Gastrocnemius medialis (tissue), 4 donors: ENCODE data around the gene KIRREL3. TPM values are rescaled to one million over a fixed set of nuclear protein-coding genes. Genes with fewer than 3 reads are reported as not detected.

Source experiments
- ATAC-seq, 2 donors: fragments of 150-250 bp; one replicate each; pipeline ENCODE4 v1.9.1; 2016
- DNase-seq, 2 donors: peaks; one replicate each; pipeline ENCODE4 v3.0.0-alpha.2; 2019
- H3K27ac ChIP-seq, 4 donors: fragments of 200-600 bp; sonication (generic); 1 replicate in 1 of 4; 2 replicates in 3 of 4; pipeline ENCODE4 v1.5.1; 2016 to 2018; ENCODE audit warnings: mild to moderate bottlenecking in 2 of 4, moderate library complexity in 1 of 4
- H3K27me3 ChIP-seq, 3 donors: fragments of 200-600 bp; sonication (generic) in 2 of 3; 1 replicate in 1 of 3; 2 replicates in 2 of 3; pipeline versions ENCODE4 v1.5.1 to v1.6.0; 2016 to 2019; ENCODE audit warnings: mild to moderate bottlenecking in 1 of 3, moderate library complexity in 1 of 3
- H3K36me3 ChIP-seq, 2 donors: fragments of 200-600 bp; sonication (generic) in 1 of 2; one replicate each; pipeline ENCODE4 v1.5.1; 2017 to 2018
- H3K4me1 ChIP-seq, 2 donors: fragments of 200-600 bp; sonication (generic) in 1 of 2; one replicate each; pipeline ENCODE4 v1.5.1; 2016 to 2017; ENCODE audit warnings: mild to moderate bottlenecking in 2 of 2
- H3K4me3 ChIP-seq, 4 donors: fragments of 200-600 bp; sonication (generic) in 3 of 4; 1 replicate in 1 of 4; 2 replicates in 3 of 4; pipeline ENCODE4 v1.5.1; 2016 to 2019; ENCODE audit warnings: mild to moderate bottlenecking in 2 of 4
- H3K9me3 ChIP-seq, 3 donors: fragments of 200-600 bp; sonication (generic) in 2 of 3; 1 replicate in 1 of 3; 2 replicates in 2 of 3; pipeline ENCODE4 v1.5.1; 2016 to 2019
- POLR2A ChIP-seq, 2 donors: fragments of 450-650 bp; IDR thresholded peaks; one replicate each; pipeline ENCODE4 v1.6.1; 2017; ENCODE audit warnings: antibody characterized with exemption in 2 of 2, mild to moderate bottlenecking in 2 of 2, moderate library complexity in 2 of 2
- in situ Hi-C, 4 donors: fragments of 200-750 bp; cut with MboI; loops; one replicate each; pipeline versions ENCODE4 v1.15.0 to v1.8.0; 2017; ENCODE audit warnings: low sequenced_read_pairs in 4 of 4
- intact Hi-C: fragments of 100-400 bp; cut with DNase I; formaldehyde crosslinking; loops from one replicate; pipeline ENCODE4 v1.15.1; 2023; ENCODE audit warnings: low total_unique reads
- total RNA-seq, 4 donors: library from RNA; depleted of rRNA; stranded (reverse); fragments of >200 nt; gene quantifications; one replicate each; pipeline versions ENCODE4 v1.1.0 to v1.2.3, GENCODE V29; 2016
- TF ChIP-seq, protein P1 (sequence below), 5 experiments: fragments of 450-650 bp in 3 of 5; fragments of 200-600 bp in 2 of 5; sonication (generic) in 2 of 5; IDR thresholded peaks in 4 of 5; conservative IDR thresholded peaks in 1 of 5; 1 replicate in 4 of 5; 2 replicates in 1 of 5; pipeline ENCODE4 v1.5.1; 2016 to 2019; ENCODE audit warnings: antibody characterized with exemption in 5 of 5, mild to moderate bottlenecking in 3 of 5, moderate library complexity in 3 of 5

The KIRREL3 gene
- total RNA-seq, 4 donors from 2014 or later, result 0.10 TPM; not detected in 3

GRCh38 chr11:126533560-126533959, 467.0 kb downstream of the KIRREL3 start:
- no peak overlapping the region for H3K27ac ChIP-seq
- intact Hi-C loops (no loop called here), in situ Hi-C loops (no loop called here)
- H3K27me3 ChIP-seq, result peaks cover 0 to 8% (median 0%) of the 10 kb centered on the region in 3 donors
- ATAC-seq (no peak), DNase-seq (no peak)
- H3K9me3 ChIP-seq, result no peaks in the 10 kb centered on the region
- H3K36me3 ChIP-seq, result no peaks in the 10 kb centered on the region
- TF ChIP-seq, protein P1, sequence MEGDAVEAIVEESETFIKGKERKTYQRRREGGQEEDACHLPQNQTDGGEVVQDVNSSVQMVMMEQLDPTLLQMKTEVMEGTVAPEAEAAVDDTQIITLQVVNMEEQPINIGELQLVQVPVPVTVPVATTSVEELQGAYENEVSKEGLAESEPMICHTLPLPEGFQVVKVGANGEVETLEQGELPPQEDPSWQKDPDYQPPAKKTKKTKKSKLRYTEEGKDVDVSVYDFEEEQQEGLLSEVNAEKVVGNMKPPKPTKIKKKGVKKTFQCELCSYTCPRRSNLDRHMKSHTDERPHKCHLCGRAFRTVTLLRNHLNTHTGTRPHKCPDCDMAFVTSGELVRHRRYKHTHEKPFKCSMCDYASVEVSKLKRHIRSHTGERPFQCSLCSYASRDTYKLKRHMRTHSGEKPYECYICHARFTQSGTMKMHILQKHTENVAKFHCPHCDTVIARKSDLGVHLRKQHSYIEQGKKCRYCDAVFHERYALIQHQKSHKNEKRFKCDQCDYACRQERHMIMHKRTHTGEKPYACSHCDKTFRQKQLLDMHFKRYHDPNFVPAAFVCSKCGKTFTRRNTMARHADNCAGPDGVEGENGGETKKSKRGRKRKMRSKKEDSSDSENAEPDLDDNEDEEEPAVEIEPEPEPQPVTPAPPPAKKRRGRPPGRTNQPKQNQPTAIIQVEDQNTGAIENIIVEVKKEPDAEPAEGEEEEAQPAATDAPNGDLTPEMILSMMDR (IDR thresholded peaks at IDR 0.05 in 4 of 5, conservative IDR thresholded peaks at IDR 0.05 in 1 of 5), result no peak
- TF ChIP-seq POLR2A (IDR thresholded peaks at IDR 0.05), result no peak
- H3K4me3 ChIP-seq, result no peak overlapping the region
- no peaks in the 10 kb centered on the region for H3K4me1 ChIP-seq

DNA sequence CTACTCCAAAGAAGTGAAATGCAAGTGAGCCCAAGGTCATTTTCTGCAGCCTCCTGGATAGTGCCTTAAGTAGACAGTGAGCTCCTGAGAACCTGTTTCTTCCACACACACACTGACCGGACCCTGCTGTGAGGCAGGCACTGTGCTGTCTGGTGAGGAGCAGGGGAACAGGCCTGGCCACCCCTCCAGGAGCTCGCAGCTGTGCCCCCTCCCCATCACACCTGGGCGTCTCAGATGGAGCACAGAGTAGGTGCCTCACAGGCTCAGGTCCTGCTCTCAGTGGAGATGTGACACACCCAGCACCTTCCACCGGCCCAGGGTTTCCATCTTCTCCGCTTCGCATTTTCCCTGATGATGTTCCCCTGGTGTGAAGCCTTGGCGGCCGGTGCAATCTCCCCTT, 470.2 kb downstream of the KIRREL3 start:
- Histone ChIP-seq H3K9me3 (no peaks in the 10 kb centered on the region), H3K27me3 (peaks cover 0 to 2% (median 0%) of the 10 kb centered on the region in 3 donors), H3K36me3 (no peaks in the 10 kb centered on the region), H3K27ac (no peak overlapping the region), H3K4me3 (no peak overlapping the region), H3K4me1 (no peaks in the 10 kb centered on the region)
- TF ChIP-seq POLR2A (IDR thresholded peaks at IDR 0.05), result no peak
- TF ChIP-seq, protein P1 (IDR thresholded peaks at IDR 0.05 in 4 of 5, conservative IDR thresholded peaks at IDR 0.05 in 1 of 5), result no peak
- DNase-seq (no peak), ATAC-seq (no peak)
- intact Hi-C loops (no loop called here), in situ Hi-C loops (no loop called here)

DNA sequence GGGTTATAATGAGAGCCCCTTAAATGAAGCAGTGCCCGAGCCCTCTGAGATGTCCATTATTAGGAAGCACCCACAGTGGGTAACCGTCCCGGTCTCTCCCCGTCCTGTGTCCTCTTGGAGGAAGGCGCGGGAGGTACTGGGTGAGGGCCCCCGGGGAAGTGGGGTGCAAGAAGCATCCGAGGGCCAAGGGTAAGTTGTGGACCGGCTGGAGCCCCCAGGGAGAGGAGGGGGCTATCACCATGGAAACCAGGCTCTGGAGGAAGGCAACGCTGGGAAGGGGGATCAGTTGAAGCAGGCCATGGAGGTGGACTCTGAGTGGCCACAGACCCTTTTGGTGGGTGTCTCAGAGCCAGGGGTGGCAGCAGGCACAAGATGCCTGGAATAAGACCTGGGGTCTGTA, 471.5 kb downstream of the KIRREL3 start:
- no peak for TF ChIP-seq POLR2A (IDR thresholded peaks at IDR 0.05)
- TF ChIP-seq, protein P1 (IDR thresholded peaks at IDR 0.05 in 4 of 5, conservative IDR thresholded peaks at IDR 0.05 in 1 of 5), result no peak
- Histone ChIP-seq H3K36me3 (no peaks in the 10 kb centered on the region), H3K4me3 (no peak overlapping the region), H3K27ac (no peak overlapping the region), H3K27me3 (peaks cover 0 to 2% (median 0%) of the 10 kb centered on the region in 3 donors), H3K4me1 (no peaks in the 10 kb centered on the region), H3K9me3 (no peaks in the 10 kb centered on the region)
- intact Hi-C loops (no loop called here), in situ Hi-C loops (no loop called here)
- no peak for ATAC-seq
- DNase-seq, result no peak

DNA sequence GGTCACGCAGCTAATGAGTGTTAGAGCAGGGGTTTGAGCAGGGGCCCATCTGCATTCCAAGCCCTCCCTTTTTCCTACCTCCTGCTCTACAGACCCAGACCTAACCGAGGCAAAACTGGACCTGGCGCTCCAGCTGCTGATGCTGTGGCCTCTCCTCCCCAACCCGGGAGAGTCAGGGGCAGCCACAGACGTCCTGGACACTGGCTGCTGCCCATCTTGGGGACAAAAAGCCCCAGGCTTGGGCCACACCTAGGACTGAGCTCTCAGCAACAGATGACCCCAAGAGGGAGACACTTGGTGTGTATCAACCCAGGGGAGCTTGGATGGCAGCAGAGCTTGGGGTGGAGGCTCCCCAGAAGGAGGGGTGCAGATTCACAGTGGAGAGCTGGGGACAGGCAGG, 472.5 kb downstream of the KIRREL3 start:
- intact Hi-C loops, result no loop called here
- no peak for DNase-seq
- ATAC-seq, result no peak
- no peak overlapping the region for H3K27ac ChIP-seq
- H3K4me1 ChIP-seq, result no peaks in the 10 kb centered on the region
- no peaks in the 10 kb centered on the region for H3K9me3 ChIP-seq
- in situ Hi-C loops, result no loop called here
- H3K27me3 ChIP-seq, result peaks cover 0 to 2% (median 0%) of the 10 kb centered on the region in 3 donors
- no peak for TF ChIP-seq POLR2A (IDR thresholded peaks at IDR 0.05)
- TF ChIP-seq, protein P1 (IDR thresholded peaks at IDR 0.05 in 4 of 5, conservative IDR thresholded peaks at IDR 0.05 in 1 of 5), result no peak
- H3K36me3 ChIP-seq, result no peaks in the 10 kb centered on the region
- H3K4me3 ChIP-seq, result no peak overlapping the region

- in situ Hi-C loops, result no loop called here
- ATAC-seq, result no peak
- no peak overlapping the region for H3K4me3 ChIP-seq
- no peaks in the 10 kb centered on the region for H3K9me3 ChIP-seq
- H3K27me3 ChIP-seq, result peaks cover 0 to 2% (median 0%) of the 10 kb centered on the region in 3 donors
- TF ChIP-seq, protein P1 (IDR thresholded peaks at IDR 0.05 in 4 of 5, conservative IDR thresholded peaks at IDR 0.05 in 1 of 5), result no peak
- TF ChIP-seq POLR2A (IDR thresholded peaks at IDR 0.05), result no peak
- intact Hi-C loops, result no loop called here
- H3K4me1 ChIP-seq, result no peaks in the 10 kb centered on the region
- H3K27ac ChIP-seq, result no peak overlapping the region
- no peak for DNase-seq
- no peaks in the 10 kb centered on the region for H3K36me3 ChIP-seq
Measured at GRCh38 chr11:126527651-126528050, 472.9 kb downstream of the KIRREL3 start.
